ENCODE results near the gene SLC6A5.
A peak's percentile ranks its signal among the peaks of the same experiment; 100 is the strongest.
"Not testable (repeated sequence)": the region's sequence is repeated elsewhere in the genome, so short reads cannot be mapped to it uniquely, and the experiment has no call there.

The SLC6A5 gene

DNA sequence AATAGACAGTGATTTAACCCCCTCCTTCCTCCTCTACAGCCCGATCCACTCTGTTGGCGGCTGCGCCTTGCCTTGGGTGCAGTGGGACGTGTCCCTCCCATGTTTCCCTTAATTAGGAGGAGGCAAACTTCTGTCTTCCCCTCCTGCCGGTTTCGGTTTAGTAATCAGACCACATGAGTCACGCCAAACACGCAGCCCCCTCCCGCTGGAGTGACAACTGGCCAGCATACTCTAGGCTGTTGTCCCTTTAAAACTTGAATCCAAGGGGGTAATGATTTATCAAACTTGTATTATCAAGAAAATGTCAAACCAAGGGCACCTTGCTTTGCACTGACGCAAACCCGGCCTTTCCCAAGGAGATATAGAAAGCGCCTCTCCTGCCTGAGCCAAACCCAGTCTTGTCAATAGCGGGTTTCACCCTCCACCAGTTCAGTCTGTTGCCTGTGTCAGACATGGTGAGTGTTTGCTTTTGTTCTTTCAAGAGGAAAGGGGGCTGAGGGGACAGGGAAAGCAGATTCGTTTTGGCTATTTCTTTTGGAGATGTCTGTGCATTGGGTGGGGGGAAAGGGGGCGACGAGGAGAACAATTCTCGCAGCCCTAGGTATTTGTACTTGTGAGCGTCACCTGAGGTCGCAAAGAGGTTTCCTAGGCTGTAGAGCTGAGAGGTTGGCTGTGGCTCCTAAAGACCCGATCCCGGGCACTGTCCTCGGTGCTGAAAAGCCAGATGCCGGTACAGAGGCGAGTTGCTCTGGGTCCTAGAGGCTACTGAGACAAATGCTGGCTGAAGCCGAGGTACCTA, at the start of gene SLC6A5:
TSS of gene SLC6A5 (plus strand) at position 388 of the 799 bp plus-strand sequence. CDS start at position 453, 65 bp downstream.
- DNase-seq (ENCODE audit: low read depth in 2 of 2), result peak; percentile 16 to 38

DNA sequence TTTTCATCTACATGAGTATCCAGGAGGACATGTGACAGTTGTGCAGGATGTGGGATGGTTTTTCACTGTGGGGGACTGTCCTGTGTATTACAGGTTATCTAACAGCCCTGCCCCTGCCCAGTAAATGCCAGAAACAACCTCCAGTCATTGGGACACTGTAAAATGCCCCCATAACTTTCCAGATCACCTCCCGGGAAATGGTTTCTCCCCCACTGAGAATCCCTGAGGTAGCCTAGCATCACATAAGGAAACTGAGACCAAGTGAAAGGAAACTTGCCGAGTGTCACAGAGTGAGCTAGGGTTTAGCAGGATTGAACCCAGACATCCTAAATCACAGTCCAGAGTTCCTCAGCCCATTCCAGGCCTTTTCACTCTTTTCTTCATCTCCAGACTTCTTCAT, 48.3 kb upstream of the SLC6A5 start:
- DNase-seq (ENCODE audit: low read depth in 2 of 2), result no peak

DNA sequence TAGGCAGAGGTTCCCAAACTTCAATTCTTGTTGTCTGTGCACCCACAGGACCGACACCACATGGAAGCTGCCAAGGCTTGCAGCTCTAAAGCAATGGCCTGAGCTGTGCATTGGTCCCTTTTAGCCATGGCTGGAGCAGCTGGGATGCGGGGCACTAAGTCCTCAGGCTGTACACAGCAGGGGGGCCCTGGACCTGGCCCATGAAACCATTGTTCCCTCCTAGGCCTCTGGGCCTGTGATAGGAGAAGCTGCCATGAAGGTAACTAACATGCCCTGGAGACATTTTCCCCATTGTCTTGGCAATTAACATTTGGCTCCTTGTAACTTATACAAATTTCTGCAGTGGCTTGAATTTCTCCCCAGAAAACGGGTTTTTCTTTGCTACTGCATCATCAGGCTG, 43.6 kb upstream of the SLC6A5 start:
- DNase-seq (ENCODE audit: low read depth in 2 of 2), result no peak

DNA sequence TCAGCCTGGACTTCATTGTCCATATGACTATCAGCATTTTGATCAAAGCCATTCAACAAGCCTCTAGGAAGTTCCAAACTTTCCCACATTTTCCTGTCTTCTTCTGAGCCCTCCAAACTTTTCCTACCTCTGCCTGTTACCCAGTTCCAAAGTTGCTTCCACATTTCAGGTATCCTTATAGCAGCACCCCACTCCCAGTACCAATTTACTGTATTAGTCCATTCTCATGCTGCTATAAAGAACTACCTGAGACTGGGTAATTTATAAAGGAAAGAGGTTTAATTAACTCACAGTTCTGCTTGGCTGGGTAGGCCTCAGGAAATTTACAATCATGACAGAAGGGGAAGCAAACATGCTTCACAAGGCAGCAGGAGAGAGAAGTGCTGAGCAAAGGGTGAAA, 43.0 kb upstream of the SLC6A5 start:
- not testable (repeated sequence) for DNase-seq (ENCODE audit: low read depth in 2 of 2)

DNA sequence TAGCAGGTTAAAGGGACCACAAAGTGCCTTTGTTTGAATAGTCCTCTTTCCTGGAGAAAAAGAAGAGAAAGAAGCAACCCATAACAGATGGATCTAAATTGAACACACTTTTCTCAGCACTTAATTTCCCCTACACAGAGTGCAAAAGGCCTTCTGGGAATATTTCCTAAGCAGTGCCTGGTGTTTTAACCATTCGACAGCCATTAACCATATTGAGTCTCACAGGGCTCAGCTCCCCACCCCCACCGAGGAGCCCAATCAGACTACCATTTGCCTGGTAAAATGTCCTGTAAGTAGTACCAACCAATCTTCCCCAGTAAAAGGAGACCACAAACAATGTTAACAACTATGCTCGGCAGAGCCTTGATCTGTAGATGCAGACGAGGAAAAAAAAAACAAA, 40.7 kb upstream of the SLC6A5 start:
- no peak for DNase-seq (ENCODE audit: low read depth in 2 of 2)

DNA sequence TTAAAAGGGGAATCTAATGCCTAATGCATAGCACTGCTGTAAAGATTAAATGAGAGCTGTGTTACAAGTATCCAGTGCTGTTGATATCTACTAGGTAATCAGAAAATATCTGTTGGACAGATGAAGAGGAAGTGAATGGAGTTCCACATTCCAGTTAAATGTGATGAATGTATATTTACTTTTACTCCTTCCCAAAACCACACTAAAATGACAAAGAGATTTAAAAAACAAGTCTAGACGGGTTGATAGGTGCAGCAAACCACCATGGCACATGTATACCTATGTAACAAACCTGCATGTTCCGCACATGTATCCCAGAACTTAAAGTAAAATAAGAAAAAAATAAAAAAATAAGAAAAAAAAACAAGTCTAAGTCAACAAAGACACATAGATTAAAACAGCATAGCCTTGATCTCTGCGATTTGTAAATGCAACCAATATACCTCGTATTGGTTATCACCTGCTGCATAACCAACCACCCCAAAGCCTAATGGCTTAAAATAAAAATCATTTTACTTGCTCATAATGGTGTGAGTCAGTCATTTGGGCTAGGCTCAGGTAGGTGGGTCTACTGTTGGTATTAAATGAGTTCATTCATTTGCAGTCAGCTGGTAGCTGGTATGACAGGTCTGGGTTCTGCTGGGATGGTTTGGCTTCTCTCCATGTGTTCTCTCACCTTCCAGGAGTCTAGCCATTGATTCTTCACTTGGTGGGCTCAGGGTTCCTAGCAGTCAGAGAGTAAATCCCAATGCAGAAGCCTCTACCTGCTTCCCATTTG, 39.7 kb upstream of the SLC6A5 start:
- no peak for DNase-seq (ENCODE audit: low read depth in 2 of 2)

- no peak for DNase-seq (ENCODE audit: low read depth in 2 of 2)
These were observed 37.5 kb upstream of the SLC6A5 start for GRCh38 chr11:20561915-20562314.

GRCh38 chr11:20563866-20564265, 35.5 kb upstream of the SLC6A5 start:
- no peak for DNase-seq (ENCODE audit: low read depth in 2 of 2)

DNA sequence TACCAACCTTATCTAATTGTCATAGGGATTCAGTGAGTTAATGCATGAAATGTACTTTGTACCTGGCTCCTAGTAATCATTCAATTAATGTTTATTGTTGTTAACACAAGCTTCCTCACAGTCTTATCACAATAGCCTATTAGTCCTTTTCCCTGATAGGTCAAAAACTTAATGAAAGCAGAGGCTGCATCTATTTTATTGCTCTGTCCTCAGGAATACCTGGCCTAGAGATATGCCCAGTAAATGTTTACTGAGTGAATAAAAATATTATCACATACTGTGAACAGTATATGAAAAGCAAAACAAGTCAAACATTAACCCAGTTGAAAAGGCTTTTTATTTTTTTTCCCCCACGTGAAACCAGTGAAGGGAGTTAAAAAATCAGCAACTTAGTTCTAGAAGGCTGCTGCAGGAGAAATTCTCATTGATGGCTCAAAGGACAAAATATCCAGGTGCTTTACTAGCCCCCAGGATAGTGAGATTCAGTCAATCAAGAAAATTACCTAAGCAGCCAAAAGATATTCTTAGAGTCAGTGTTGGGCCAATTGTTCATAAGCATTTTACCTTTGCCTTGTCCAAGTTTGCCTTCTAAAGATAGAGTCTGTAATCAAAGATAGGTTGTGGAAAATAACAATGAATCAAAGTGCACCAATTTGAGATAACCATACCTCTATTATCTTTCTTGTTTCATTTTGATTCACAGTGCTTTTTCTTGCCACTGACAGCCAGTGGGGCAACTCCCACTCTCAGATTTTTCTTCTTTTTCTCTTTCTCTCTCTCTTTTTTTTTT, 34.4 kb upstream of the SLC6A5 start:
- DNase-seq (ENCODE audit: low read depth in 2 of 2), result no peak

GRCh38 chr11:20566115-20566514, 33.3 kb upstream of the SLC6A5 start:
- not testable (repeated sequence) for DNase-seq (ENCODE audit: low read depth in 2 of 2)

DNA sequence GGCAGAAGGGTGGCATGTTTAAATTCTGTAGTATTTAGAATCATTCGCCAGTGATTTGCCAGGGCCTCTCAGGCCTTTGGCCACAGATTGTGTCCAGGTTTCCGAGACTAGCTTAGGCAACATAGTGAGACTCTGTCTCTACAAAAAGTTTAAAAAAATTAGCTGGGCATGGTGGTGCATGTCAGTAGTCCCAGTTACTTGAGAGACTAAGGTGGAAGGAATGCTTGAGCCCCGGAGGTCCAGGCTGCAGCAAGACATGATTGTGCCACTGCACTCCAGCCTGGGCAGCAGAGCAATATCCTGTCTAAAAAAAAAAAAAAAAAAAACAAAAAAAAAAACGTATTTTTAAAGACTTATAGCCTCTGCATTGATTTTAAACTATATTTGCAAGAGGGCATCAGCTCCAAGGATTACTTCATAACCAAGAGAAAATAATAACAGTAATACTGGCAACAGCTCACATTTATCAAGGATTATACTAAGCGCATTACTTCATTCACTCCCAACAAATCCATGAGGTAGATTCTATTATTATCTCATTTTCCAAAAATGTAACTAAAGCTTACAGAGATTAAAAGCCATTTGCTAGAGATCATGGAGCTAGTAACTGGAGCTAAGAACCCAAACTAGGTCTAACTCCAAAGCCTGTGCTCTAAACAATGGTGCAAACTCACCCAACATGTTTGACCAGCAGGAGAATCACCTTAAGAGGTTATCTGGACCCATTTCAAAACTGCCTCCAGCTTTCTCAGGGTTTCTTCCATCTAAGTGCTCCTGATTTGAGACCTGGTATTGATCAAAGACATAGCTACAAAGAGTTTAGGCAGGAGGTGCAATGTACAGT, 32.6 kb upstream of the SLC6A5 start:
- DNase-seq (ENCODE audit: low read depth in 2 of 2), result no peak

DNA sequence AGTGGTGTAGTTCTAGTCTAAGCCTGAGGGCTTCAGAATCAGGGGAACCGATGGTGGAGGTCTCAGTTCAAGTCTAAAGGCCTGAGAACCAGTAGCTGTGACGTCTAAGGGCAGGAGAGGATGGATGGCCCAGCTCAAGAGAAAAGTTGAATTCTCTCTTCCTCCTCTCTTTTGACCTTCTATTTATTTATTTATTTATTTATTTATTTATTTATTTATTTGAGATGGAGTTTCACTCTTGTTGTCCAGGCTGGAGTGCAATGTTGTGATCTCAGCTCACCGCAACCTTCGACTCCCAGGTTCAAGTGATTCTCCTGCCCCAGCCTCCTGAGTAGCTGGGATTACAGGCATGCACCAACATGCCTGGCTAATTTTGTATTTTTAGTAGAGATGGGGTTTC, 19.7 kb upstream of the SLC6A5 start:
- not testable (repeated sequence) for DNase-seq (ENCODE audit: low read depth in 2 of 2)

DNA sequence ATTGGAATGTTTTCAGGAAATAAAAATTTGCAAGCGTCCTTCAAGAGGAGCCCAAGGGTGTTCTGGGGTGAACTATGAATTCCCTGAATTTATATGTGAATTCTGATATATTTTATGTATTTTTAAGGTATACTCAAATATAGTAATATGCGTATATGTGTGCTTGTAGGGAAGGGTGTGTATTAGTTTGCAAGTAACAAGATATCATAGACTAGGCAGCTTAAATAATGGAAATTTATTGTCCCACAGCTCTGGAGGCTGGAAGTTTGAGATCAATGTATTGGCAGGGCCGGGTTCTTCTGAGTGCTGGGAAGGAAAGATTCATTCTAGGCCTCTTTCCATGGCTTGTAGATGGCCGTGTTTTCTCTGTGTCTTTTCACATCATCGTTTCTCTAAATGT, 16.2 kb upstream of the SLC6A5 start:
- DNase-seq (ENCODE audit: low read depth in 2 of 2), result no peak

- no peak for DNase-seq (ENCODE audit: low read depth in 2 of 2)
These were observed 15.2 kb upstream of the SLC6A5 start for GRCh38 chr11:20584093-20584774.

DNA sequence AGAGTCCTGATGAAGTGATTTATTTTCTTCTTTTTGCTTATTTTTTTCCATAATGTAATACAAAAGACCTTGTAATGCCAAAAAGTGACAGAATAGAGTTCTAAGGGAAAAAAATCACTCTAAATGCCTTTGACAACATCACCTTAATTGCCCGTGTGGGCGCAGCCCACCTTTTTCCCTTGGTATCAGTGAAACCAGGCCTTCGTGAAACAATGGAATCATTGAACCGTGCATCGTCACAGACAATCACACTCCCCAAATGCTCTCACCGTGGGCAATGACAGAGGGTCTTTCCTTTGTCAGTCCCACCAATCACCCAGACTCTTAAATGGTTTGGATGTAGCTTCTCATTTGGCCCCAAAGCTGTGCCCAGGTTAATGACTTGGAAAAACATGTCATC, 9.6 kb upstream of the SLC6A5 start:
- no peak for DNase-seq (ENCODE audit: low read depth in 2 of 2)

GRCh38 chr11:20590381-20590780, 9.0 kb upstream of the SLC6A5 start:
- DNase-seq (ENCODE audit: low read depth in 2 of 2), result no peak

DNA sequence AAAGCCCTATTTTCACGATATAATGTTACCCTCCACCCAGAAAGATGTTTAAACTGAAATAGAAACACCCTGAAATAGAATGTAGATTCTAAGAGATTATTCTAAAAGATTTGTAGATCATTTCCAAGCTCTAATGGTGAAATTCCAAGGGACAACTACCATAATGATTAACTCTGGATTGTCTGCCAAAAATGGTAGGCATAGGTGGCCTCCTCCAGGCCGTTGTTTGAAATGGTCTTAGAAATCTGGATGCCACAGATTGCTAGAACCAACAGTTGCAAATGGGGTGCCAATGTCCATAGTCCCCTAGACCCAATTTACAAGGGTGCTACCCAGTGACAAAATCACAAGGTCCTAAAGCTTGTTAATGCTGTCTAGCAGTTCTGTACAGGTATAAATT, 6.7 kb upstream of the SLC6A5 start:
- no peak for DNase-seq (ENCODE audit: low read depth in 2 of 2)

DNA sequence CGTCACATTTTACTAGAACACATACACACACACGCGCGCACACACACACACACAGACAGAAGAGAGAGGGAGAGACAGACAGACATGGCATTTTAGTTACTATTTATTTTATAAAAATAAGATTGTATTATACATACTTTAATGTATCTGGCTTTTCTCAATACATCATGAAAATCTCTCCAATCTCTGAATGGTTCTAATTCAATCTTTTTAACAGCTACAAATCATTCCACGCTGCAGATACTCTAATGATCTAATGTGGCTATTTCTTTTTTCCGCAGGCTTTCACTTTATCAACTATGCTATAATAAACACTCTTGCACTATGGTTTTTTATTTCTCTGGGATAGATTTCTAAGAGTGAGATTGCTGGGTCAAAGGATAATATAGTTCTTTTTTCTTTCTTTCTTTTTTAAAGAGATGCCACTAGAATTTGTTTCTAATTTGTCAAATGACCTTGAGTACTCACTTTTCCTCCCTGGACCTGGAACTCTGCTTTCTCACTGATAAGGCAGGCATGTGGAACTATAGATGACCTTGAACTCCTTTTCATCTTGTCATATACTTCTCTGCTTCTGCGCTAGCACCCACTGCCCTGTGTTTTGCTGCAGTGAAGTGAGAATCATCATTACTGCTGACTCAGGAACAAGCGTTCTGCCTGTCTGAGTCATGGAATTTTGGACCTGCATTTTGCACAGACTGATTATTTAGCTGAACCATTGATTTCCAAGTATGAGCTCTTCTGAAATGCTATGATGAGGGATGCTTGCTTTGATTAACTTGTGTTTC, 4.9 kb upstream of the SLC6A5 start:
- no peak for DNase-seq (ENCODE audit: low read depth in 2 of 2)

- no peak for DNase-seq (ENCODE audit: low read depth in 2 of 2)
These were observed 4.3 kb upstream of the SLC6A5 start for GRCh38 chr11:20595101-20595500.

Data from stimulated activated CD4-positive, alpha-beta T cell treated with anti-CD3 and anti-CD28 coated beads, Interleukin-4, amount 100 ng/mL, for 48 hours (primary cell).